ENCODE results near the gene ANO7.

ANO7 gene

GRCh38 chr2:241274127-241274526 lies 85.7 kb downstream of the ANO7 start:
- no peak for DNase-seq (ENCODE audit: low spot score)

Data from hepatic stellate cell (primary cell).